Measurements from ENCODE around the gene ABCF2. TPM values are rescaled to one million over a fixed set of nuclear protein-coding genes. Genes with fewer than 3 reads are reported as not detected.

ABCF2 gene
- total and polyA plus RNA-seq, 12 donors, result 13.0 to 35.2 (median 29.5) TPM

GRCh38 chr7:151246102-151246850 is 19.3 kb upstream of the ABCF2 start:
- intact Hi-C loops (cut with DNase I), result loop anchor here in 6 of 10 donors (2.0 to 10.0 kb wide), 4 partner anchors 56 to 121 kb away; partner anchors contain the start of gene ASB10 (in 1 of the 6)
- H3K9me3 ChIP-seq, result no peaks in the 10 kb centered on the region
- H3K27me3 ChIP-seq, result peaks cover 0 to 62% (median 6%) of the 10 kb centered on the region in 7 donors
- 47 to 51% methylated on average over 13 of the region's 13 CpGs for WGBS, 2 donors
- H3K36me3 ChIP-seq, result peaks cover 0 to 18% (median 6%) of the 10 kb centered on the region in 9 donors
- TF ChIP-seq, protein P1, sequence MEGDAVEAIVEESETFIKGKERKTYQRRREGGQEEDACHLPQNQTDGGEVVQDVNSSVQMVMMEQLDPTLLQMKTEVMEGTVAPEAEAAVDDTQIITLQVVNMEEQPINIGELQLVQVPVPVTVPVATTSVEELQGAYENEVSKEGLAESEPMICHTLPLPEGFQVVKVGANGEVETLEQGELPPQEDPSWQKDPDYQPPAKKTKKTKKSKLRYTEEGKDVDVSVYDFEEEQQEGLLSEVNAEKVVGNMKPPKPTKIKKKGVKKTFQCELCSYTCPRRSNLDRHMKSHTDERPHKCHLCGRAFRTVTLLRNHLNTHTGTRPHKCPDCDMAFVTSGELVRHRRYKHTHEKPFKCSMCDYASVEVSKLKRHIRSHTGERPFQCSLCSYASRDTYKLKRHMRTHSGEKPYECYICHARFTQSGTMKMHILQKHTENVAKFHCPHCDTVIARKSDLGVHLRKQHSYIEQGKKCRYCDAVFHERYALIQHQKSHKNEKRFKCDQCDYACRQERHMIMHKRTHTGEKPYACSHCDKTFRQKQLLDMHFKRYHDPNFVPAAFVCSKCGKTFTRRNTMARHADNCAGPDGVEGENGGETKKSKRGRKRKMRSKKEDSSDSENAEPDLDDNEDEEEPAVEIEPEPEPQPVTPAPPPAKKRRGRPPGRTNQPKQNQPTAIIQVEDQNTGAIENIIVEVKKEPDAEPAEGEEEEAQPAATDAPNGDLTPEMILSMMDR (IDR thresholded peaks at IDR 0.05), result no peak
- H3K27ac ChIP-seq, result peak overlapping the region in 7 of 10 donors; percentile 88 to 98 (median 97)
- DNase-seq (no peak), ATAC-seq (no peak)
- peaks cover 21 to 83% (median 76%) of the 10 kb centered on the region in 9 donors for H3K4me1 ChIP-seq
- peak overlapping the region in 7 of 10 donors; percentile 39 to 80 (median 75) for H3K4me3 ChIP-seq

- 7 to 9% methylated on average over 60 of the region's 60 CpGs for WGBS, 2 donors
- TF ChIP-seq, protein P1 (IDR thresholded peaks at IDR 0.05), result peak; percentile 48 to 73 (median 63)
Observed at GRCh38 chr7:151245360-151246101, 18.5 kb upstream of the ABCF2 start.

GRCh38 chr7:151244841-151245346 is 17.9 kb upstream of the ABCF2 start:
- peaks cover 0 to 32% (median 7%) of the 10 kb centered on the region in 9 donors for H3K36me3 ChIP-seq
- TF ChIP-seq, protein P1 (IDR thresholded peaks at IDR 0.05), result no peak
- intact Hi-C loops (cut with DNase I), result loop anchor here in 9 of 10 donors (1.0 to 10.0 kb wide), 8 partner anchors 57 to 123 kb away; partner anchors contain the start of gene ASB10 (in 1 of the 9)
- WGBS, 2 donors, result 16 to 20% methylated on average over 15 of the region's 15 CpGs
- peaks cover 0 to 48% (median 6%) of the 10 kb centered on the region in 7 donors for H3K27me3 ChIP-seq
- ATAC-seq (no peak), DNase-seq (no peak)
- peaks cover 16 to 83% (median 67%) of the 10 kb centered on the region in 9 donors for H3K4me1 ChIP-seq
- H3K27ac ChIP-seq, result peak overlapping the region in 7 of 10 donors; percentile 20 to 98 (median 96)
- H3K4me3 ChIP-seq, result peak overlapping the region in 9 of 10 donors; percentile 17 to 75 (median 39)
- no peaks in the 10 kb centered on the region for H3K9me3 ChIP-seq

More at GRCh38 chr7:151245360-151246101, 18.5 kb upstream of the ABCF2 start:
- peaks cover 21 to 83% (median 73%) of the 10 kb centered on the region in 9 donors for H3K4me1 ChIP-seq
- H3K36me3 ChIP-seq, result peaks cover 0 to 26% (median 7%) of the 10 kb centered on the region in 9 donors
- H3K9me3 ChIP-seq, result no peaks in the 10 kb centered on the region
- intact Hi-C loops (cut with DNase I), result loop anchor here in 8 of 10 donors (2.0 to 10.0 kb wide), 4 partner anchors 57 to 121 kb away; partner anchors contain the start of gene ASB10 (in 1 of the 8)
- H3K4me3 ChIP-seq, result peak overlapping the region in 9 of 10 donors; percentile 17 to 75 (median 39)
- ATAC-seq (peak in 3 of 8 donors; percentile 4 to 12 (median 9)), DNase-seq (peak in 1 of 2 donors; percentile 53)
- peaks cover 0 to 54% (median 6%) of the 10 kb centered on the region in 7 donors for H3K27me3 ChIP-seq
- H3K27ac ChIP-seq, result peak overlapping the region in 7 of 10 donors; percentile 20 to 98 (median 96)

Data from heart right ventricle (tissue), 16 donors.